ENCODE measurements around the gene NDUFB7.

NDUFB7 gene

DNA sequence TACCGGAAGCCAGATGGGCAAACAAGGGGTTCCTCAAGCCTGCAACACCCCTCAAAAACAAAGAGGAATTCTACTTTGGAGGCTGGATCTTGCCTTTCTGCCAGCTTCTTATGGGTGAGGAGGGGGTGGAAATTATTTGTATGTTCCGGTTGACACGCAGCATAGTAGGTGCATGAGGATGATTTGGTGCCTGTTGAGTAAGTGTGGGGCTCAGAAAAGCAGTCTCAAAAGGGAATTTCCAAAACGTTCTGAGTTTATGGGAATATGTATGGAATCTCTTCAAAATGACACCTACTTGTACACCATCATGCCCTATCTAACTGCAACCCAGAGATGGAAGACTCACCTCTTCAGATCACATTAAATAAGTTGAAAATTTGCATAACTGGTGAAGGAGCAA is 45.4 kb downstream of the NDUFB7 start:
- H3K4me1 Mint-ChIP-seq = peaks cover 25% of the 10 kb centered on the region
- peak overlapping the region in 1 of 3 experiments; percentile 11 for H3K27ac Mint-ChIP-seq
- H3K36me3 Mint-ChIP-seq (ENCODE audit: low read depth) = no peaks in the 10 kb centered on the region
- TF ChIP-seq, protein P1, sequence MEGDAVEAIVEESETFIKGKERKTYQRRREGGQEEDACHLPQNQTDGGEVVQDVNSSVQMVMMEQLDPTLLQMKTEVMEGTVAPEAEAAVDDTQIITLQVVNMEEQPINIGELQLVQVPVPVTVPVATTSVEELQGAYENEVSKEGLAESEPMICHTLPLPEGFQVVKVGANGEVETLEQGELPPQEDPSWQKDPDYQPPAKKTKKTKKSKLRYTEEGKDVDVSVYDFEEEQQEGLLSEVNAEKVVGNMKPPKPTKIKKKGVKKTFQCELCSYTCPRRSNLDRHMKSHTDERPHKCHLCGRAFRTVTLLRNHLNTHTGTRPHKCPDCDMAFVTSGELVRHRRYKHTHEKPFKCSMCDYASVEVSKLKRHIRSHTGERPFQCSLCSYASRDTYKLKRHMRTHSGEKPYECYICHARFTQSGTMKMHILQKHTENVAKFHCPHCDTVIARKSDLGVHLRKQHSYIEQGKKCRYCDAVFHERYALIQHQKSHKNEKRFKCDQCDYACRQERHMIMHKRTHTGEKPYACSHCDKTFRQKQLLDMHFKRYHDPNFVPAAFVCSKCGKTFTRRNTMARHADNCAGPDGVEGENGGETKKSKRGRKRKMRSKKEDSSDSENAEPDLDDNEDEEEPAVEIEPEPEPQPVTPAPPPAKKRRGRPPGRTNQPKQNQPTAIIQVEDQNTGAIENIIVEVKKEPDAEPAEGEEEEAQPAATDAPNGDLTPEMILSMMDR (IDR thresholded peaks at IDR 0.05; ENCODE audit: unreplicated experiment in 3 of 3) = no peak
- no peaks in the 10 kb centered on the region for H3K9me3 Mint-ChIP-seq
- H3K4me3 Mint-ChIP-seq = peak overlapping the region; percentile 2 to 35 (median 23)
- no peaks in the 10 kb centered on the region for H3K27me3 Mint-ChIP-seq (ENCODE audit: low read depth)

DNA sequence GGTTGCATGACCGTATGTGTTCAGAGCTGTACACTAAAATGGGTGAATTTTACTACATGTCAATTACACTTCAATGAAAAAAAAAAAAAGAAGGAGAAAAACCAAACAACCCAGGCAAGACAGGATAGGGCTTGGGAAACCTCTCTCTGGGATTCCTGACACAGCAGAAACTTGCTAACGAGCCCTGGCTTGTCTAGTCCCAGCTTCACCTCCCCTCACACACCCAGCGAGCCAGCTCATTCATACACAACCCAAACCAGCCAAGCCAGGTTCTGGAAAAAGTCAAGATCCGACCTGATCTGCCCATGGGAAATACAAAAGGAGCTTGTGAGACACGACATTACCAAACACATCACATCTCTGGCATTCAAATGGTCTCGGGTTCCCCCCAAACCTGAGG is 46.1 kb downstream of the NDUFB7 start:
- H3K36me3 Mint-ChIP-seq (ENCODE audit: low read depth) = no peaks in the 10 kb centered on the region
- no peaks in the 10 kb centered on the region for H3K9me3 Mint-ChIP-seq
- peaks cover 23% of the 10 kb centered on the region for H3K4me1 Mint-ChIP-seq
- peak overlapping the region in 2 of 3 experiments; percentile 3 to 11 for H3K27ac Mint-ChIP-seq
- no peaks in the 10 kb centered on the region for H3K27me3 Mint-ChIP-seq (ENCODE audit: low read depth)
- TF ChIP-seq, protein P1 (IDR thresholded peaks at IDR 0.05; ENCODE audit: unreplicated experiment in 3 of 3) = no peak
- peak overlapping the region in 2 of 3 experiments; percentile 35 to 41 for H3K4me3 Mint-ChIP-seq

DNA sequence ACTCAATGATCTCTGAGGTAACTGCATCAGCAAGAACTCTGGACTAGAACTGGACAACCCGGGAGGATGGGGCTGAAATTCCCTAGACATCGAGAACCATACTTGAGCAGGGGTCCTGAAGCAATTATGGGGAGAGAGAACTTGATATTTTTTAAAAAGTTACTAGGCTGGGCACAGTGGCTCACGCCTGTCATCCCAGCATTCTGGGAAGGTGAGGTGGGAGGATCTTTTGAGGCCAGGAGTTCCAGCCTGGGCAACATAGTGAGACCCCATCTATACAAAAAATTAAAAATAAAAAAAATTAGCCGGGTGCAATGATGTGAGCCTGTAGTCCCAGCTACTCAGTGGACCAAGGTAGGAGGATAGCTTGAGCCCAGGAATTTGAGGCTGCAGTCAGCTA is 51.3 kb downstream of the NDUFB7 start:
- Mint-ChIP-seq H3K4me3 (peak overlapping the region in 1 of 3 experiments; percentile 27), H3K36me3 (ENCODE audit: low read depth) (peaks cover 13% of the 10 kb centered on the region), H3K9me3 (no peaks in the 10 kb centered on the region), H3K27me3 (ENCODE audit: low read depth) (no peaks in the 10 kb centered on the region), H3K27ac (peak overlapping the region in 2 of 3 experiments; percentile 79 to 93), H3K4me1 (peaks cover 41% of the 10 kb centered on the region)
- TF ChIP-seq, protein P1 (IDR thresholded peaks at IDR 0.05; ENCODE audit: unreplicated experiment in 3 of 3) = no peak

DNA sequence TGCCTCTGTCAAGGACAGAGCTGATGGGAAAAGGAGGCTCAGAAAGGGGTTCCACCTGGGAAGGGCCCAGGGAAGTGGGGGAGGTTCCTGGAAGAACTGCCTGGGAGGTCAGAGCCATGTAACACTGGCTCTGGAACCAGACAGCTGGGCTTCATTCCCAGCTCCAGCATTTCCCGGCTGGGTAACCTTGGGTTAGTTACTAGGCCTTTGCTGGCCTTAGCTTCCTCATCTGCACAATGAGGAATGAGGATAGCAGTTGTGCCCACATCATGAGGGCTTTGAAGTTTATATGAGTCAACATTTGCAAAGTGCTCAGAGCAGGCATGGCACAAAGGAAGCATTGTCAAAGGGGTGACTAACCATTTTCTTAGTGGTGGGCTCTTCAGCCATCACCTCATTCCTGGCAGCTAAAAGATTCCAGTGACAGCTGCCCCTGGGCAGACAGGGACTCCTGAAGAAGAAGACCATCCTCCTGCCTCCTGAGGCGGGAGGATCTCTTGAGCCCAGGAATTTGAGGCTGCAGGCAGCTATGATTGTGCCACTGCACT is 51.9 kb downstream of the NDUFB7 start:
- peaks cover 47% of the 10 kb centered on the region for H3K4me1 Mint-ChIP-seq
- H3K27me3 Mint-ChIP-seq (ENCODE audit: low read depth) = no peaks in the 10 kb centered on the region
- H3K4me3 Mint-ChIP-seq = peak overlapping the region; percentile 86 to 93 (median 88)
- H3K36me3 Mint-ChIP-seq (ENCODE audit: low read depth) = peaks cover 19% of the 10 kb centered on the region
- TF ChIP-seq, protein P1 (IDR thresholded peaks at IDR 0.05; ENCODE audit: unreplicated experiment in 3 of 3) = no peak
- no peaks in the 10 kb centered on the region for H3K9me3 Mint-ChIP-seq
- H3K27ac Mint-ChIP-seq = peak overlapping the region; percentile 79 to 96 (median 93)

DNA sequence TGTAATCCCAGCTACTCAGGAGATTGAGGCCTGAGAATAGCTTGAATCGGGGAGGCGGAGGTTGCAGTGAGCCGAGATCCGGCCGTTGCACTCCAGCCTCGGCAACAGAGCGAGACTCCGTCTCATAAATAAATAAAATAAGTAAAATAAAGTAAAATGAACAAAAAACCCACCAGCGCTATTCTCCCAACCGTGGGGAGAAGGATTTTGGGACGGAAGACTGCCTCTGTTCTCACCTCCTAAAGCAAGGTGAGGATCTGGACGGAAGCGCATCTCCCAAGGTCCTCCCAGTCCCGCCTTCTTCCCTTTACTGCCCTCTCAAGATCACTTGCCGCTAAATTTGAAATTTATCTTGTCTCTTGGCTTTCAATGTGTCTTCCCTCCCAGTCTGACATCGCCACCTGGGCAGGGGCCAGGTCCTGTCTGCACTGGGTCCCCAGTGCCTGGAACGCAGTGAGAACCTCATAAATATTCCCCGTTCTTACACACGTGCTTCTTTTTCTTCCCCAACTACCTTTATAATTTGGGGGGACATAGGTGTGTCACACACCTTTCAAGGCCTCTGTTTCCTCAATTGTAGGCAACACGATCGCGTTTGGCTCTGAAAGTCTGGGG is 52.5 kb downstream of the NDUFB7 start:
- H3K9me3 Mint-ChIP-seq = no peaks in the 10 kb centered on the region
- H3K36me3 Mint-ChIP-seq (ENCODE audit: low read depth) = peaks cover 25% of the 10 kb centered on the region
- no peaks in the 10 kb centered on the region for H3K27me3 Mint-ChIP-seq (ENCODE audit: low read depth)
- TF ChIP-seq, protein P1 (IDR thresholded peaks at IDR 0.05; ENCODE audit: unreplicated experiment in 3 of 3) = no peak
- peak overlapping the region; percentile 86 to 93 (median 88) for H3K4me3 Mint-ChIP-seq
- peaks cover 53% of the 10 kb centered on the region for H3K4me1 Mint-ChIP-seq
- H3K27ac Mint-ChIP-seq = peak overlapping the region; percentile 79 to 96 (median 93)

Data from nephron (organoid).